ENCODE measurements around the gene SH3PXD2A.

SH3PXD2A gene

GRCh38 chr10:103602852-103603155 lies 252.6 kb downstream of the SH3PXD2A start:
- Histone ChIP-seq H3K4me1 (ENCODE audit: control insufficient read depth, insufficient read depth, low read length) (no peaks in the 10 kb centered on the region), H3K27me3 (ENCODE audit: control insufficient read depth, insufficient read depth, low read length) (no peaks in the 10 kb centered on the region), H3K9ac (ENCODE audit: low read depth, low read length) (no peak overlapping the region), H3K36me3 (ENCODE audit: control insufficient read depth, insufficient read depth, low read length) (no peaks in the 10 kb centered on the region), H3K4me3 (ENCODE audit: low read depth, low read length) (no peak overlapping the region), H3K9me3 (ENCODE audit: control insufficient read depth, insufficient read depth, low read length) (no peaks in the 10 kb centered on the region)

GRCh38 chr10:103602028-103602851 lies 253.1 kb downstream of the SH3PXD2A start:
- Histone ChIP-seq H3K9me3 (ENCODE audit: control insufficient read depth, insufficient read depth, low read length) (no peaks in the 10 kb centered on the region), H3K9ac (ENCODE audit: low read depth, low read length) (no peak overlapping the region), H3K27me3 (ENCODE audit: control insufficient read depth, insufficient read depth, low read length) (no peaks in the 10 kb centered on the region), H3K36me3 (ENCODE audit: control insufficient read depth, insufficient read depth, low read length) (no peaks in the 10 kb centered on the region), H3K4me1 (ENCODE audit: control insufficient read depth, insufficient read depth, low read length) (no peaks in the 10 kb centered on the region), H3K4me3 (ENCODE audit: low read depth, low read length) (no peak overlapping the region)

GRCh38 chr10:103600956-103601569 lies 254.3 kb downstream of the SH3PXD2A start:
- H3K36me3 ChIP-seq (ENCODE audit: control insufficient read depth, insufficient read depth, low read length) = no peaks in the 10 kb centered on the region
- no peaks in the 10 kb centered on the region for H3K4me1 ChIP-seq (ENCODE audit: control insufficient read depth, insufficient read depth, low read length)
- no peak overlapping the region for H3K9ac ChIP-seq (ENCODE audit: low read depth, low read length)
- H3K4me3 ChIP-seq (ENCODE audit: low read depth, low read length) = no peak overlapping the region
- no peaks in the 10 kb centered on the region for H3K27me3 ChIP-seq (ENCODE audit: control insufficient read depth, insufficient read depth, low read length)
- H3K9me3 ChIP-seq (ENCODE audit: control insufficient read depth, insufficient read depth, low read length) = no peaks in the 10 kb centered on the region

GRCh38 chr10:103600325-103600724 lies 255.1 kb downstream of the SH3PXD2A start:
- no peak overlapping the region for H3K4me3 ChIP-seq (ENCODE audit: low read depth, low read length)
- H3K36me3 ChIP-seq (ENCODE audit: control insufficient read depth, insufficient read depth, low read length) = no peaks in the 10 kb centered on the region
- H3K4me1 ChIP-seq (ENCODE audit: control insufficient read depth, insufficient read depth, low read length) = no peaks in the 10 kb centered on the region
- H3K9me3 ChIP-seq (ENCODE audit: control insufficient read depth, insufficient read depth, low read length) = no peaks in the 10 kb centered on the region
- H3K27me3 ChIP-seq (ENCODE audit: control insufficient read depth, insufficient read depth, low read length) = no peaks in the 10 kb centered on the region
- no peak overlapping the region for H3K9ac ChIP-seq (ENCODE audit: low read depth, low read length)

GRCh38 chr10:103599907-103600306 lies 255.5 kb downstream of the SH3PXD2A start:
- Histone ChIP-seq H3K9me3 (ENCODE audit: control insufficient read depth, insufficient read depth, low read length) (no peaks in the 10 kb centered on the region), H3K9ac (ENCODE audit: low read depth, low read length) (no peak overlapping the region), H3K4me1 (ENCODE audit: control insufficient read depth, insufficient read depth, low read length) (no peaks in the 10 kb centered on the region), H3K4me3 (ENCODE audit: low read depth, low read length) (no peak overlapping the region), H3K27me3 (ENCODE audit: control insufficient read depth, insufficient read depth, low read length) (no peaks in the 10 kb centered on the region), H3K36me3 (ENCODE audit: control insufficient read depth, insufficient read depth, low read length) (no peaks in the 10 kb centered on the region)

GRCh38 chr10:103599211-103599610 lies 256.2 kb downstream of the SH3PXD2A start:
- Histone ChIP-seq H3K36me3 (ENCODE audit: control insufficient read depth, insufficient read depth, low read length) (no peaks in the 10 kb centered on the region), H3K9me3 (ENCODE audit: control insufficient read depth, insufficient read depth, low read length) (no peaks in the 10 kb centered on the region), H3K4me1 (ENCODE audit: control insufficient read depth, insufficient read depth, low read length) (no peaks in the 10 kb centered on the region), H3K9ac (ENCODE audit: low read depth, low read length) (no peak overlapping the region), H3K4me3 (ENCODE audit: low read depth, low read length) (no peak overlapping the region), H3K27me3 (ENCODE audit: control insufficient read depth, insufficient read depth, low read length) (no peaks in the 10 kb centered on the region)

GRCh38 chr10:103598654-103599115 lies 256.7 kb downstream of the SH3PXD2A start:
- Histone ChIP-seq H3K9ac (ENCODE audit: low read depth, low read length) (no peak overlapping the region), H3K36me3 (ENCODE audit: control insufficient read depth, insufficient read depth, low read length) (no peaks in the 10 kb centered on the region), H3K4me1 (ENCODE audit: control insufficient read depth, insufficient read depth, low read length) (no peaks in the 10 kb centered on the region), H3K27me3 (ENCODE audit: control insufficient read depth, insufficient read depth, low read length) (no peaks in the 10 kb centered on the region), H3K9me3 (ENCODE audit: control insufficient read depth, insufficient read depth, low read length) (no peaks in the 10 kb centered on the region), H3K4me3 (ENCODE audit: low read depth, low read length) (no peak overlapping the region)

- no peaks in the 10 kb centered on the region for H3K27me3 ChIP-seq (ENCODE audit: control insufficient read depth, insufficient read depth, low read length)
- H3K4me3 ChIP-seq (ENCODE audit: low read depth, low read length) = no peak overlapping the region
- H3K9ac ChIP-seq (ENCODE audit: low read depth, low read length) = no peak overlapping the region
- no peaks in the 10 kb centered on the region for H3K4me1 ChIP-seq (ENCODE audit: control insufficient read depth, insufficient read depth, low read length)
- H3K9me3 ChIP-seq (ENCODE audit: control insufficient read depth, insufficient read depth, low read length) = no peaks in the 10 kb centered on the region
- H3K36me3 ChIP-seq (ENCODE audit: control insufficient read depth, insufficient read depth, low read length) = no peaks in the 10 kb centered on the region
Observed at GRCh38 chr10:103597003-103597402, 258.4 kb downstream of the SH3PXD2A start.

- Histone ChIP-seq H3K9ac (ENCODE audit: low read depth, low read length) (no peak overlapping the region), H3K27me3 (ENCODE audit: control insufficient read depth, insufficient read depth, low read length) (no peaks in the 10 kb centered on the region), H3K4me1 (ENCODE audit: control insufficient read depth, insufficient read depth, low read length) (no peaks in the 10 kb centered on the region), H3K36me3 (ENCODE audit: control insufficient read depth, insufficient read depth, low read length) (no peaks in the 10 kb centered on the region), H3K9me3 (ENCODE audit: control insufficient read depth, insufficient read depth, low read length) (no peaks in the 10 kb centered on the region), H3K4me3 (ENCODE audit: low read depth, low read length) (no peak overlapping the region)
Observed at GRCh38 chr10:103595933-103596726, 259.2 kb downstream of the SH3PXD2A start.

GRCh38 chr10:103593022-103593570 lies 262.3 kb downstream of the SH3PXD2A start:
- Histone ChIP-seq H3K4me1 (ENCODE audit: control insufficient read depth, insufficient read depth, low read length) (no peaks in the 10 kb centered on the region), H3K27me3 (ENCODE audit: control insufficient read depth, insufficient read depth, low read length) (no peaks in the 10 kb centered on the region), H3K4me3 (ENCODE audit: low read depth, low read length) (no peak overlapping the region), H3K9ac (ENCODE audit: low read depth, low read length) (no peak overlapping the region), H3K9me3 (ENCODE audit: control insufficient read depth, insufficient read depth, low read length) (no peaks in the 10 kb centered on the region), H3K36me3 (ENCODE audit: control insufficient read depth, insufficient read depth, low read length) (no peaks in the 10 kb centered on the region)

- H3K4me3 ChIP-seq (ENCODE audit: low read depth, low read length) = no peak overlapping the region
- H3K9ac ChIP-seq (ENCODE audit: low read depth, low read length) = no peak overlapping the region
- H3K36me3 ChIP-seq (ENCODE audit: control insufficient read depth, insufficient read depth, low read length) = no peaks in the 10 kb centered on the region
- no peaks in the 10 kb centered on the region for H3K9me3 ChIP-seq (ENCODE audit: control insufficient read depth, insufficient read depth, low read length)
- H3K27me3 ChIP-seq (ENCODE audit: control insufficient read depth, insufficient read depth, low read length) = no peaks in the 10 kb centered on the region
- no peaks in the 10 kb centered on the region for H3K4me1 ChIP-seq (ENCODE audit: control insufficient read depth, insufficient read depth, low read length)
Observed at GRCh38 chr10:103592186-103593021, 263.0 kb downstream of the SH3PXD2A start.

Data from iPS-15b (cell line).